Dendritic cell treated with granulocyte-macrophage colony-stimulating factor and Interleukin-4, amounts not matched to agents 40 ng/mL and 50 ng/mL, for 4 days (primary cell): Measurements from ENCODE around the gene PLXNA2.

ENCODE experiments used
- H3K27ac Mint-ChIP-seq: one replicate; pipeline ENCODE4 v1.8.0; 2022; ENCODE audit warnings: mild to moderate bottlenecking, mixed read lengths
- H3K27me3 Mint-ChIP-seq: one replicate; pipeline ENCODE4 v1.8.0; 2022; ENCODE audit warnings: mild to moderate bottlenecking, mixed read lengths
- H3K36me3 Mint-ChIP-seq: one replicate; pipeline ENCODE4 v1.8.0; 2022; ENCODE audit warnings: low read depth, mixed read lengths
- H3K4me1 Mint-ChIP-seq: one replicate; pipeline ENCODE4 v1.8.0; 2022; ENCODE audit warnings: low read depth, mixed read lengths
- H3K4me3 Mint-ChIP-seq: one replicate; pipeline ENCODE4 v1.8.0; 2022; ENCODE audit warnings: mild to moderate bottlenecking, moderate library complexity, mixed read lengths
- H3K9me3 Mint-ChIP-seq: one replicate; pipeline ENCODE4 v1.8.0; 2022; ENCODE audit warnings: mixed read lengths
- intact Hi-C: fragments of 100-400 bp; cut with micrococcal nuclease; formaldehyde crosslinking; loops from one replicate; pipeline ENCODE4 v1.15.0; 2022

Gene PLXNA2

DNA sequence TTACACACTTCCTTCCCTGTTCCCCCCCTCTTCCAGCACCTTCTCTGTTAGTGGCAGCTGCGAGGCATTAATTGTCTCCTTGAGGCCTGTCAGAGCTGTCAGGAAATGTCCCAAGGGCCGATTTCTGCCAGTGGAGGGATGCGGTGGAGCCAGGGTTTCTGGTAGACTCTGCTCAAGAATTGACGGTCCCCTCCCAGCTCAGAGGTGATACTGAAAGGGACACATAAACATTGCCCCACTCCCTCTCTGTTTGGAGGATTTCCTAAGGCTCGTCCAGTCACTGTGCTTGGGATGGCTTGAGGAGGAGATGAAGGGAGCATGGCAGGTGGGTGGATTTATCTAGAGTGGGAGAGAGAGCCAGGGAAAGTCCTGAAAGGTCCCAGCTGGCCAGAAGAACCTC, 271.8 kb downstream of the PLXNA2 start:
- peaks cover 18% of the 10 kb centered on the region for H3K4me1 Mint-ChIP-seq
- H3K27me3 Mint-ChIP-seq: peaks cover 16% of the 10 kb centered on the region
- H3K9me3 Mint-ChIP-seq: no peaks in the 10 kb centered on the region
- H3K27ac Mint-ChIP-seq: peak overlapping the region; percentile 45
- no peaks in the 10 kb centered on the region for H3K36me3 Mint-ChIP-seq
- no peak overlapping the region for H3K4me3 Mint-ChIP-seq
- intact Hi-C loops: no loop called here
